ENCODE measurements around the gene TRIM7. TPM values are rescaled to one million over a fixed set of nuclear protein-coding genes. Genes with fewer than 3 reads are reported as not detected.

Gene TRIM7
- total RNA-seq, 3 donors from 2014 or later: 1.5 to 3.9 (median 3.2) TPM

- Histone ChIP-seq H3K9me3 (no peaks in the 10 kb centered on the region), H3K4me3 (peak within 1 kb of the TSS; percentile 67), H3K36me3 (ENCODE audit: low read depth) (no peaks in the 10 kb centered on the region), H3K4me1 (ENCODE audit: low read depth) (peaks cover 9% of the 10 kb centered on the region)
- no peak for TF ChIP-seq CTCF (IDR thresholded peaks at IDR 0.05)
- intact Hi-C loops (cut with DNase I, micrococcal nuclease): loop anchor here in 1 of 2 donors (2.0 kb wide), 1 partner anchor 34 kb away; no protein-coding TSS in a partner anchor
- DNase-seq: peak; percentile 98 to 100 (median 99)
- ATAC-seq: peak; percentile 85
Measured at GRCh38 chr5:181223058-181223728, 18.2 kb upstream of the TRIM7 start, which contains the start of gene TRIM41. TSS of gene TRIM41 (plus strand) at chr5:181223281. CDS start at chr5:181224000, 719 bp downstream.

DNA sequence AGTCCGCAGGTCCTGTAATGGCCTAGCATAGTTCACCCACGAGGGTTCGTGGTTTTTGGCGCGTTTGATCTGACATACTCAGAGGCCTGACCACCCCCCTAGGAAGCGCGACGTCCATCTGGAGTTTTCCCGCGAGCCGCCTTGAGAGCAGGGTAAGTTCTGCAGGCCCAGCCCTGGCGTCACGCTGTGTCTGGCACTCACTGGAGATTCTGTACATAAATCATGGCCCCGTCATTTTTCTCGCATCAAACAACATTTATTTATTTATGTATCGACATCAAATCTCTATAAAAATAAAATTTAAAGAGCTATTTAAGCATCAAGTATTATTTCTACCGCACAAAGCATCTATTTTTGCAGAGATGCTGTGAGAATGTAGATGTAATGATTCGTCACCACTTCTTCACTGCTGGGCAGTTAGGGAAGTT lies 17.6 kb upstream of the TRIM7 start:
- DNase-seq (no peak), ATAC-seq (no peak)
- intact Hi-C loops (cut with DNase I, micrococcal nuclease): loop anchor here in 1 of 2 donors (2.0 kb wide), 1 partner anchor 34 kb away; no protein-coding TSS in a partner anchor
- peak overlapping the region; percentile 67 for H3K4me3 ChIP-seq
- peaks cover 12% of the 10 kb centered on the region for H3K4me1 ChIP-seq (ENCODE audit: low read depth)
- no peaks in the 10 kb centered on the region for H3K36me3 ChIP-seq (ENCODE audit: low read depth)
- no peaks in the 10 kb centered on the region for H3K9me3 ChIP-seq
- TF ChIP-seq CTCF (IDR thresholded peaks at IDR 0.05): no peak

DNA sequence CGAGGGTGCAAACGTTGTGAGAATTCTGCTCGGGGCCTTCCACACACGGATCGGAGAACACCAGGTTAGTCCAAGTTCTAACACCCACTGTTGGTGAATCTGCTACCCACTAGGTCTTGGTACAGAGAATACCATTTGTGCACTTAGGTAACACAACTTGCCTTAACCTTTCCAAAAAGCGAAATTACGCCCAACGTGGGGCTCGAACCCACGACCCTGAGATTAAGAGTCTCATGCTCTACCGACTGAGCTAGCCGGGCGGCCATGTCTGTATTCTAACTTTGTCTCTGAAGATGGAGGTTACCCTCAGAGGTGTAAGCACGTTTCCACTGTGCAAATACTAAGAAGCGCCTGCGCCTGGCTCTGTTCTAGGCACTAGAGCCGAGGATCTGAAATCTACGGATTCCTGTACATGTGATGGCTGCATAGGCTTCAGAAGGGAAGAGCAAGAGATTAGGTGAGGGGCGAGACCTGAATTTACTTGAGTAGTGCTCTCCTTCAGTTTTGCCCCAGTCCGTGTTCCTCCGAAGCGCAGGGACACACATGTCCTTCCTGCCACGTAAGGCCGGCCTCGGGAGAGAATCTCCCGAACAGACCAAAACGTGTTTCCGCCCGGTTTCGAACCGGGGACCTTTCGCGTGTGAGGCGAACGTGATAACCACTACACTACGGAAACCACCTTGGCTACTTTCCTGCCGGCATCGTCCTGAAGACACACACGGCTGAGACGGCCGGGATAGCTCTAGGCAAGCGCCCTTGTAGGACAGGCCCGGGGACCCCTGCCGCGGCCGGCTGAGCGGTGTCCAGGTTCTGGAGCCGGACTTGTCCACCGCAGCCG lies 17.0 kb upstream of the TRIM7 start:
- Histone ChIP-seq H3K9me3 (no peaks in the 10 kb centered on the region), H3K4me3 (peak overlapping the region; percentile 67), H3K36me3 (ENCODE audit: low read depth) (no peaks in the 10 kb centered on the region), H3K4me1 (ENCODE audit: low read depth) (peaks cover 16% of the 10 kb centered on the region)
- DNase-seq (peak; percentile 95 to 99 (median 98)), ATAC-seq (peak; percentile 57)
- no peak for TF ChIP-seq CTCF (IDR thresholded peaks at IDR 0.05)
- intact Hi-C loops (cut with DNase I, micrococcal nuclease): loop anchor here in 1 of 2 donors (2.0 kb wide), 1 partner anchor 33 kb away; no protein-coding TSS in a partner anchor

- no peak for TF ChIP-seq CTCF (IDR thresholded peaks at IDR 0.05)
- peaks cover 17% of the 10 kb centered on the region for H3K4me1 ChIP-seq (ENCODE audit: low read depth)
- ATAC-seq (no peak), DNase-seq (peak in 2 of 3 donors; percentile 45 to 52)
- no peak overlapping the region for H3K4me3 ChIP-seq
- intact Hi-C loops (cut with DNase I, micrococcal nuclease): no loop called here
- no peaks in the 10 kb centered on the region for H3K36me3 ChIP-seq (ENCODE audit: low read depth)
- H3K9me3 ChIP-seq: no peaks in the 10 kb centered on the region
Measured at GRCh38 chr5:181221105-181221791, 16.3 kb upstream of the TRIM7 start.

GRCh38 chr5:181220178-181220515 lies 15.2 kb upstream of the TRIM7 start:
- Histone ChIP-seq H3K4me1 (ENCODE audit: low read depth) (peaks cover 19% of the 10 kb centered on the region), H3K36me3 (ENCODE audit: low read depth) (no peaks in the 10 kb centered on the region), H3K4me3 (no peak overlapping the region), H3K9me3 (no peaks in the 10 kb centered on the region)
- ATAC-seq (no peak), DNase-seq (no peak)
- intact Hi-C loops (cut with DNase I, micrococcal nuclease): no loop called here
- no peak for TF ChIP-seq CTCF (IDR thresholded peaks at IDR 0.05)

All from mucosa of descending colon (tissue), 3 donors.